GM19467 (cell line): ENCODE results near the gene HGS.

Experiments
- ATAC-seq: cut with Tn5 transposase; IDR thresholded peaks from one replicate; pipeline ENCODE4 v1.9.1; 2021; ENCODE audit warnings: mild to moderate bottlenecking, moderate library complexity; ENCODE audit not compliant: unreplicated experiment

Gene HGS, protein sequence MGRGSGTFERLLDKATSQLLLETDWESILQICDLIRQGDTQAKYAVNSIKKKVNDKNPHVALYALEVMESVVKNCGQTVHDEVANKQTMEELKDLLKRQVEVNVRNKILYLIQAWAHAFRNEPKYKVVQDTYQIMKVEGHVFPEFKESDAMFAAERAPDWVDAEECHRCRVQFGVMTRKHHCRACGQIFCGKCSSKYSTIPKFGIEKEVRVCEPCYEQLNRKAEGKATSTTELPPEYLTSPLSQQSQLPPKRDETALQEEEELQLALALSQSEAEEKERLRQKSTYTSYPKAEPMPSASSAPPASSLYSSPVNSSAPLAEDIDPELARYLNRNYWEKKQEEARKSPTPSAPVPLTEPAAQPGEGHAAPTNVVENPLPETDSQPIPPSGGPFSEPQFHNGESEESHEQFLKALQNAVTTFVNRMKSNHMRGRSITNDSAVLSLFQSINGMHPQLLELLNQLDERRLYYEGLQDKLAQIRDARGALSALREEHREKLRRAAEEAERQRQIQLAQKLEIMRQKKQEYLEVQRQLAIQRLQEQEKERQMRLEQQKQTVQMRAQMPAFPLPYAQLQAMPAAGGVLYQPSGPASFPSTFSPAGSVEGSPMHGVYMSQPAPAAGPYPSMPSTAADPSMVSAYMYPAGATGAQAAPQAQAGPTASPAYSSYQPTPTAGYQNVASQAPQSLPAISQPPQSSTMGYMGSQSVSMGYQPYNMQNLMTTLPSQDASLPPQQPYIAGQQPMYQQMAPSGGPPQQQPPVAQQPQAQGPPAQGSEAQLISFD

GRCh38 chr17:81683584-81684441 lies at the start of gene HGS, which contains the start of gene ARL16:
Gene HGS (plus strand): TSS chr17:81684011. CDS start chr17:81684067, 56 bp downstream.
Gene ARL16 (minus strand): TSS chr17:81683797. CDS start chr17:81683753, 44 bp downstream.
- peak; percentile 83 for ATAC-seq

- no peak for ATAC-seq
These were observed 48.4 kb upstream of the HGS start for GRCh38 chr17:81635431-81635830.

- ATAC-seq: no peak
These were observed 47.8 kb upstream of the HGS start for GRCh38 chr17:81635973-81636504.

GRCh38 chr17:81636505-81637288 lies 47.1 kb upstream of the HGS start, which contains the start of the genes NPLOC4 and TSPAN10:
Gene NPLOC4 (minus strand): TSS chr17:81637112. CDS start chr17:81636930, 182 bp downstream.
Gene TSPAN10 (plus strand): TSS chr17:81637196. CDS start chr17:81642413, 5,217 bp downstream.
- peak; percentile 64 for ATAC-seq

DNA sequence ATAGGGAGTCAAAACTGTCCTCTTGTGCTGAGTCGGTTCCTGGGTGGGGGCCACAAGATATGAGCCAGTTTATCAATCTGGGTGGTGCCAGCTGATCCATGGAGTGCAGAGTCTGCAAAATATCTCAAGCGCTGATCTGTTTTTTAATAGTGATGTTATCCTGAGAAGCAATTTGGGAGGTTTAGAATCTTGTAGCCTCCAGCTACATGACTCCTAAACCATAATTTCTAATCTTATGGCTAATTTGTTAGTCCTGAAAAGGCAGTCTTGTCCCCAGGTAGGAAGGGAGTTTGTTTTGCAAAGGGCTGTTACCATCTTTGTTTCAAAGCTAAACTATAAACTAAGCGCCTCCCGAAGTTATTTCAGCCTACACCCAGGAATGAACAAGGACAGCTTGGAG lies 45.1 kb upstream of the HGS start:
- ATAC-seq: no peak

DNA sequence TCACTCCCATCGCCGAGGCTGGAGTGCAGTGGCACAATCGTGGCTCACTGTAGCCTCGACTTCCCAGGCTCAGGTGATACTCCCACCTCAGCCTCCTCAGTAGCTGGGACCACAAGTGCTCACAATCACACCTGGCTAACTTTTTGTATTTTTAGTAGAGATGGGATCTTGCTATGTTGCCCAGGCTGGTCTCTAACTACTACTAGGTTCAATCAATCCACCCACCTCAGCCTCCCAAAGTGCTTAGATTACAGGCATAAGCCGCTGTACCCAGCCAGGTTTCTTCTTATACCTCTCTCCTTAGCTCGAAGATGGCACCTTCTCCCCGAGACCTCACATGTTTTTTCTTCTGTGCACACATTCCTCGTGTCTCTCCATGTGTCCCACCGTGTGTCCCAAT lies 43.8 kb upstream of the HGS start:
- ATAC-seq: no peak

- no peak for ATAC-seq
These were observed 41.9 kb upstream of the HGS start for GRCh38 chr17:81641825-81642489.

GRCh38 chr17:81644496-81644895 lies 39.3 kb upstream of the HGS start:
- ATAC-seq: no peak

GRCh38 chr17:81644976-81645952 lies 38.5 kb upstream of the HGS start:
- no peak for ATAC-seq

DNA sequence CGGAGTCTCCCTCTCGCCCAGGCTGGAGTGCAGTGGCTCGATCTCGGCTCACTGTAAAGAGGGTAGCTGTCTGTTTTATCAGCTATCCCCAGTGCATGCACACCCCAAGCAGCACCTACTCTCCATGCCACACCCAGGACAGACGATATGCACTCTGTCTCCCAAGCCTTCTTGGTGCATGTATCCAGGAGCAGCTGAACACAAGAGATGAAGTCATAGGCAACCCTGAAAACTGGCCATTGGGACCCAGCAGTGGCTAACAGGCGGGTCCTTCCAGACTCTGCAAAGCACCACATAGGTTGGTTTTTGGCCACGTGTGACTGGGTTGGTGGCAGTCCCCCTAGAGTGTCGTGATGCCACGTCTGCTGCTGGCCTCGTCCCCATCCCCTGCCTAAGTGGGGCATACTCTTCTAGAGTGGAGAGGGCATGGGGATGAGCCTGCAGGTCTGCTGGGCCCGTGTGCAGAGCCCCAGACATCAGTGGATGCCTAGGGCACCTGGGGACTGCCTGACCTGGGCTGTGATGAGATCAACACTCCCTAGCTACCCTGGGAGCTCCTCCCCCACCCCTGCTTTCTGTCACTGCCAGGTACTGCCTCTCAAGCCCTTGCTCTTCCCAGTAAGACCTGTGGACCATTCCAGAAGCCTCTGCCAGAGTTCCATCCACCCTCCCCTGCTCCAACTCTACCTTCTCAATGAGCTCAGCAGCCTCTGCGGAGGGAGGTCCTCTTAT lies 36.8 kb upstream of the HGS start:
- no peak for ATAC-seq

DNA sequence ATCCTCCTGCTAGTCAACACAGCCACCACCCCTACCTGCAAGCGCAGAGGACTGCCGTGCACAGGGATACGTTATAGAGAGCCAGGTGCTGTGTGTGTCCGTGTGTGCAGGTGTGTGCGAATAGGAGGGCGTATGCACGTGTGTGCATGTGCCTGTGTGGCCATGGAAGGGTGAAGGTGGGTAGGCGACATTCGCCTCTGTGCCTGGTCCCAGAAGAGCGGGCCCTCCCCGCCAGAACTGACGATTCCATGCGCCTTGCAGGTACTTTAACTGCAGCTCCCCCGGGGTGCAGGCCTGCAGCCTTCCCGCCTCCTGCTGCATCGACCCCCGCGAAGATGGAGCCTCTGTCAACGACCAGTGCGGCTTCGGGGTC lies 36.2 kb upstream of the HGS start:
- ATAC-seq: no peak

- no peak for ATAC-seq
These were observed 35.7 kb upstream of the HGS start for GRCh38 chr17:81648013-81648706.

GRCh38 chr17:81648707-81649085 lies 35.1 kb upstream of the HGS start:
- ATAC-seq: no peak

GRCh38 chr17:81650951-81651350 lies 32.9 kb upstream of the HGS start:
- ATAC-seq: no peak

GRCh38 chr17:81651692-81652091 lies 32.1 kb upstream of the HGS start:
- ATAC-seq: no peak

DNA sequence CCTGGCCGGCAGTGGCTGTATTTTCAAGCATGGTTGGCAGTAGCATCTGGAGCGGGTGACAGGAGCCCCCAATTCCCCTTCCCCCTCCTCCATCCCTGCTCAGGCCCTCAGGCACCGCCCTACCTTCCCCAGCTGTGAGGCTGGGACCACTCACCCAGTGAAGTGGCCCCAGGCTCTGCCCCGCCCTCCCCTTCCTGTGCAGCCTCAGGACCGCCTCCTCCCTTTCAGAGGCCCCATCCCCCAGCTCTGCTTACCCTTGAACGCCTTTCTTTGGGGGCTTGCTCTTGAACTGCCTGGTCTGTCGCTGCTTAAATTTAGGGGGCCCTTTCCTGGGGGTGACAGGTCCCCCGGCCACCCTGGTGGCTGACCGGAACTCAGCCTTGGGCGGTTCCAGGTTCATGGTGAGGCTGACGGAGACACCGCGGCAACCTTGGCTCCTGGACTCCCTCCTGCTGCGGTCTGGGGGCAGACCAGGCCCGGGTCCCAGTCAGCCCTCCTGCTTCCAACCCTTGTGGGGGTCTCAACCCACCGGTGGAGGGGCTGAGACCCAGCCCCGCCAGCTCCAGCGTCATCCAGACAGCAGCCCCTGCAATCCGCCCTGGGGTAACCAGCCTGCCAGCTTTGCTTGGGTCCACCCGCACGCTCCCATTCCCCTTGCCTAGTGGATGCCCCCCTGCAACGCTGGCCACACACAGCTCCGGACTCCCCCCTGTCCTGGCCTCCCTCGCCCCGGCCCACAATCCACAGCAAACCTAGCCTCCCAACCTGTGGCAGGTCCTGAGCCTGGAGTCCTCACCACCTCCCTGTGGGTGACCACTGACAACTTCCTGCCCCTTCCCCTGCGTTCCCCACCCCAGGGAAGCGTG lies 30.7 kb upstream of the HGS start:
- no peak for ATAC-seq
